Spleen (tissue), 11 donors: ENCODE results near the gene METTL4. TPM values are rescaled to one million over a fixed set of nuclear protein-coding genes. Genes with fewer than 3 reads are reported as not detected.

ENCODE experiments used
- DNase-seq: peaks from one replicate; pipeline ENCODE4 v3.0.0-alpha.2; 2020
- H3K27ac ChIP-seq, 8 donors: fragments of 200-600 bp; sonication (generic) in 7 of 8; 1 replicate in 4 of 8; 2 replicates in 4 of 8; pipeline versions ENCODE4 v1.5.0 to v1.8.0; 2016 to 2021; ENCODE audit warnings: inconsistent platforms in 4 of 8, mild to moderate bottlenecking in 4 of 8, moderate library complexity in 1 of 8
- H3K27me3 ChIP-seq, 7 donors: fragments of 200-600 bp; sonication (generic) in 6 of 7; replicated peaks in 1 of 7; 1 replicate in 4 of 7; 2 replicates in 3 of 7; pipeline versions ENCODE4 v1.5.0 to v1.8.0; 2016 to 2021; ENCODE audit warnings: inconsistent platforms in 3 of 7, mild to moderate bottlenecking in 1 of 7
- H3K36me3 ChIP-seq, 6 donors: fragments of 200-600 bp; sonication (generic) in 5 of 6; 1 replicate in 4 of 6; 2 replicates in 2 of 6; pipeline versions ENCODE4 v1.5.0 to v1.8.0; 2016 to 2021; ENCODE audit warnings: inconsistent platforms in 2 of 6
- H3K4me1 ChIP-seq, 6 donors: fragments of 200-600 bp; sonication (generic) in 5 of 6; 1 replicate in 3 of 6; 2 replicates in 3 of 6; pipeline versions ENCODE4 v1.5.0 to v1.8.0; 2016 to 2021; ENCODE audit warnings: inconsistent platforms in 3 of 6
- H3K4me3 ChIP-seq, 8 donors: fragments of 200-600 bp; sonication (generic) in 7 of 8; 1 replicate in 4 of 8; 2 replicates in 4 of 8; pipeline versions ENCODE4 v1.5.0 to v1.8.0; 2016 to 2021; ENCODE audit warnings: inconsistent platforms in 4 of 8, mild to moderate bottlenecking in 4 of 8, moderate library complexity in 2 of 8
- H3K9me3 ChIP-seq, 8 donors: fragments of 200-600 bp; sonication (generic) in 7 of 8; 1 replicate in 4 of 8; 2 replicates in 4 of 8; pipeline versions ENCODE4 v1.5.0 to v1.8.0; 2016 to 2021; ENCODE audit warnings: inconsistent platforms in 4 of 8
- CTCF ChIP-seq, 11 experiments: fragments of 200-600 bp in 7 of 11; fragments of 450-650 bp in 4 of 11; sonication (generic) in 4 of 11; IDR thresholded peaks in 8 of 11; conservative IDR thresholded peaks in 3 of 11; 1 replicate in 7 of 11; 2 replicates in 4 of 11; pipeline versions ENCODE4 v1.4.0 to v1.8.0; 2016 to 2021; ENCODE audit warnings: antibody characterized with exemption in 11 of 11, inconsistent platforms in 4 of 11, mild to moderate bottlenecking in 1 of 11
- POLR2A ChIP-seq, 3 donors: fragments of 450-650 bp; IDR thresholded peaks; one replicate each; pipeline ENCODE4 v1.5.1; 2017; ENCODE audit warnings: antibody characterized with exemption in 3 of 3, mild to moderate bottlenecking in 1 of 3
- POLR2AphosphoS5 ChIP-seq, 3 donors: sonication (generic); formaldehyde crosslinking; IDR thresholded peaks; one replicate each; pipeline ENCODE4 v1.5.1; 2017; ENCODE audit warnings: antibody characterized with exemption in 3 of 3
- WGBS, 5 donors: extraction: QIAGEN DNeasy Blood & Tissue Kit in 3 of 5; methylation state at CpG; one replicate each; pipeline versions ENCODE4 v1.1.5 to v1.1.7; 2013 to 2018; 5-methylcytosine and 5-hydroxymethylcytosine counted together
- intact Hi-C: fragments of 100-400 bp; cut with DNase I; formaldehyde crosslinking; loops from one replicate; pipeline ENCODE4 v1.15.0; 2023; ENCODE audit warnings: low total_unique reads
- polyA plus RNA-seq, 3 donors: library from polyadenylated mRNA; stranded (reverse); fragments of 200-250 nt; gene quantifications; one replicate each; pipeline ENCODE4 v1.2.1, GENCODE V29; 2013
- total RNA-seq, 7 donors: library from RNA; depleted of rRNA in 3 of 7; stranded (reverse); fragments of >200 nt in 3 of 7; fragmentation: NEBNext Ultra II Directional in 4 of 7; extraction: Animal tissue kit (Norgen Biotek cat#: 25700) in 4 of 7; gene quantifications; one replicate each; pipeline versions ENCODE4 v1.1.0 to v1.2.1, GENCODE V29; 2016 to 2021
- donor health status: healthy with polysubstance abuse.
- donor health status: DM: no; HTN: no; CAD: no; lungs with moderate emphysema.
- donor health status: DM: no; HTN: no; CAD: no.
- donor health status: Bipolar disorder and iron deficiency.
- donor health status: healthy.
- donor health status: DM: no; HTN: no; CAD: no.
- donor health status: DM: yes; HTN: yes; CAD: no.

The METTL4 gene
- total and polyA plus RNA-seq, 10 donors, result 9.1 to 30.8 (median 14.9) TPM

- no peaks in the 10 kb centered on the region for H3K27me3 ChIP-seq
- no peaks in the 10 kb centered on the region for H3K36me3 ChIP-seq
- 55 to 75% (median 63%) methylated on average over 1 of the region's 1 CpG for WGBS, 5 donors
- no peak for DNase-seq
- no peaks in the 10 kb centered on the region for H3K9me3 ChIP-seq
- no peaks in the 10 kb centered on the region for H3K4me1 ChIP-seq
- H3K4me3 ChIP-seq, result no peak overlapping the region
- intact Hi-C loops, result no loop called here
- TF ChIP-seq POLR2A (IDR thresholded peaks at IDR 0.05) (no peak), POLR2AphosphoS5 (IDR thresholded peaks at IDR 0.05) (no peak), CTCF (IDR thresholded peaks at IDR 0.05 in 8 of 11, conservative IDR thresholded peaks at IDR 0.05 in 3 of 11) (no peak)
- H3K27ac ChIP-seq, result no peak overlapping the region
Measured at GRCh38 chr18:2504642-2505041, 66.7 kb downstream of the METTL4 start.

GRCh38 chr18:2502880-2503279 is 68.4 kb downstream of the METTL4 start:
- no peaks in the 10 kb centered on the region for H3K4me1 ChIP-seq
- no peaks in the 10 kb centered on the region for H3K36me3 ChIP-seq
- intact Hi-C loops, result no loop called here
- no peak overlapping the region for H3K27ac ChIP-seq
- no peaks in the 10 kb centered on the region for H3K9me3 ChIP-seq
- TF ChIP-seq POLR2A (IDR thresholded peaks at IDR 0.05) (no peak), CTCF (IDR thresholded peaks at IDR 0.05 in 8 of 11, conservative IDR thresholded peaks at IDR 0.05 in 3 of 11) (no peak), POLR2AphosphoS5 (IDR thresholded peaks at IDR 0.05) (no peak)
- DNase-seq, result no peak
- H3K4me3 ChIP-seq, result no peak overlapping the region
- 36 to 57% (median 50%) methylated on average over 1 of the region's 1 CpG for WGBS, 5 donors
- H3K27me3 ChIP-seq, result no peaks in the 10 kb centered on the region

GRCh38 chr18:2502394-2502793 is 68.9 kb downstream of the METTL4 start:
- WGBS, 5 donors, result 61 to 83% (median 76%) methylated on average over 3 of the region's 3 CpGs
- Histone ChIP-seq H3K4me3 (no peak overlapping the region), H3K27me3 (no peaks in the 10 kb centered on the region), H3K9me3 (no peaks in the 10 kb centered on the region), H3K36me3 (no peaks in the 10 kb centered on the region), H3K4me1 (no peaks in the 10 kb centered on the region), H3K27ac (no peak overlapping the region)
- no peak for DNase-seq
- TF ChIP-seq CTCF (IDR thresholded peaks at IDR 0.05 in 8 of 11, conservative IDR thresholded peaks at IDR 0.05 in 3 of 11) (no peak), POLR2A (IDR thresholded peaks at IDR 0.05) (no peak), POLR2AphosphoS5 (IDR thresholded peaks at IDR 0.05) (no peak)
- intact Hi-C loops, result no loop called here

- no peaks in the 10 kb centered on the region for H3K27me3 ChIP-seq
- intact Hi-C loops, result no loop called here
- no peak overlapping the region for H3K4me3 ChIP-seq
- no peaks in the 10 kb centered on the region for H3K4me1 ChIP-seq
- no peak for DNase-seq
- H3K9me3 ChIP-seq, result no peaks in the 10 kb centered on the region
- TF ChIP-seq POLR2A (IDR thresholded peaks at IDR 0.05) (no peak), CTCF (IDR thresholded peaks at IDR 0.05 in 8 of 11, conservative IDR thresholded peaks at IDR 0.05 in 3 of 11) (no peak), POLR2AphosphoS5 (IDR thresholded peaks at IDR 0.05) (no peak)
- H3K27ac ChIP-seq, result no peak overlapping the region
- 53 to 83% (median 79%) methylated on average over 3 of the region's 3 CpGs for WGBS, 5 donors
- no peaks in the 10 kb centered on the region for H3K36me3 ChIP-seq
Measured at GRCh38 chr18:2497797-2498196, 73.5 kb downstream of the METTL4 start.
